ENCODE measurements around the gene AP4E1.
"Not testable (repeated sequence)": the region's sequence is repeated elsewhere in the genome, so short reads cannot be mapped to it uniquely, and the experiment has no call there.

The AP4E1 gene

GRCh38 chr15:51022206-51022605 is 113.7 kb downstream of the AP4E1 start:
- POLR2A ChIA-PET: no interaction called here
- DNase-seq (ENCODE audit: extremely low spot score): no peak
- CTCF ChIA-PET: no interaction called here
- TF ChIP-seq FOXM1 (IDR thresholded peaks at IDR 0.05; ENCODE audit: borderline replicate concordance) (no peak), L3MBTL2 (conservative IDR thresholded peaks at IDR 0.05) (no peak), FOXK2 (IDR thresholded peaks at IDR 0.05) (no peak), LEF1 (IDR thresholded peaks at IDR 0.05; ENCODE audit: borderline replicate concordance) (no peak), SP1 (IDR thresholded peaks at IDR 0.05) (no peak)

- ChIA-PET CTCF (no interaction called here), POLR2A (no interaction called here)
- no peak for DNase-seq (ENCODE audit: extremely low spot score)
- no peak for TF ChIP-seq PKNOX1 (IDR thresholded peaks at IDR 0.05)
- no peak for TF ChIP-seq FOXK2 (IDR thresholded peaks at IDR 0.05)
- no peak for TF ChIP-seq ARNT (IDR thresholded peaks at IDR 0.05)
- no peak for TF ChIP-seq SUZ12 (IDR thresholded peaks at IDR 0.05)
Measured at GRCh38 chr15:51023499-51023898, 115.0 kb downstream of the AP4E1 start.

- TF ChIP-seq L3MBTL2 (conservative IDR thresholded peaks at IDR 0.05): no peak
- TF ChIP-seq HDGF (IDR thresholded peaks at IDR 0.05; ENCODE audit: borderline replicate concordance): no peak
- TF ChIP-seq SP1 (IDR thresholded peaks at IDR 0.05): no peak
- no peak for TF ChIP-seq LEF1 (IDR thresholded peaks at IDR 0.05; ENCODE audit: borderline replicate concordance)
- TF ChIP-seq FOXM1 (IDR thresholded peaks at IDR 0.05; ENCODE audit: borderline replicate concordance): no peak
- CTCF ChIA-PET: no interaction called here
Measured at GRCh38 chr15:51024735-51025453, 116.4 kb downstream of the AP4E1 start.

GRCh38 chr15:51025454-51025846 is 117.0 kb downstream of the AP4E1 start:
- TF ChIP-seq TARDBP (IDR thresholded peaks at IDR 0.05) (no peak), HDGF (IDR thresholded peaks at IDR 0.05; ENCODE audit: borderline replicate concordance) (no peak), NFRKB (IDR thresholded peaks at IDR 0.05) (no peak), LEF1 (IDR thresholded peaks at IDR 0.05; ENCODE audit: borderline replicate concordance) (no peak), SP1 (IDR thresholded peaks at IDR 0.05) (no peak)
- CTCF ChIA-PET: no interaction called here
- POLR2A ChIA-PET: no interaction called here
- DNase-seq (ENCODE audit: extremely low spot score): no peak

More at GRCh38 chr15:51024735-51025453, 116.4 kb downstream of the AP4E1 start:
- no peak for DNase-seq (ENCODE audit: extremely low spot score)
- POLR2A ChIA-PET: no interaction called here

GRCh38 chr15:51030649-51031316 is 122.3 kb downstream of the AP4E1 start:
- no peak for TF ChIP-seq LEF1 (IDR thresholded peaks at IDR 0.05; ENCODE audit: borderline replicate concordance)
- TF ChIP-seq ELF4 (IDR thresholded peaks at IDR 0.05): no peak
- no peak for TF ChIP-seq SUZ12 (IDR thresholded peaks at IDR 0.05)
- TF ChIP-seq CTBP1 (IDR thresholded peaks at IDR 0.05; ENCODE audit: borderline replicate concordance): no peak
- no peak for TF ChIP-seq L3MBTL2 (conservative IDR thresholded peaks at IDR 0.05)
- no peak for TF ChIP-seq NFRKB (IDR thresholded peaks at IDR 0.05)
- no peak for TF ChIP-seq HDGF (IDR thresholded peaks at IDR 0.05; ENCODE audit: borderline replicate concordance)
- no peak for TF ChIP-seq ARNT (IDR thresholded peaks at IDR 0.05)
- no peak for DNase-seq (ENCODE audit: extremely low spot score)
- ChIA-PET CTCF (no interaction called here), POLR2A (no interaction called here)

GRCh38 chr15:51037474-51037873 is 129.0 kb downstream of the AP4E1 start:
- TF ChIP-seq NFRKB (IDR thresholded peaks at IDR 0.05): 0 out of 2 replicates have a peak, but pooled peaks have one; percentile 39
- peak; percentile 63 for TF ChIP-seq L3MBTL2 (conservative IDR thresholded peaks at IDR 0.05)

GRCh38 chr15:51038162-51038973 is 129.9 kb downstream of the AP4E1 start:
- no peak for TF ChIP-seq NFRKB (IDR thresholded peaks at IDR 0.05)
- no peak for TF ChIP-seq FOXM1 (IDR thresholded peaks at IDR 0.05; ENCODE audit: borderline replicate concordance)
- no peak for TF ChIP-seq FOXK2 (IDR thresholded peaks at IDR 0.05)
- TF ChIP-seq BHLHE40 (IDR thresholded peaks at IDR 0.05; ENCODE audit: borderline replicate concordance): no peak
- TF ChIP-seq SUZ12 (IDR thresholded peaks at IDR 0.05): no peak
- TF ChIP-seq CTBP1 (IDR thresholded peaks at IDR 0.05; ENCODE audit: borderline replicate concordance): no peak
- TF ChIP-seq PKNOX1 (IDR thresholded peaks at IDR 0.05): no peak
- TF ChIP-seq FOXA1 (IDR thresholded peaks at IDR 0.05): no peak
- CTCF ChIA-PET: no interaction called here
- DNase-seq (ENCODE audit: extremely low spot score): no peak
- POLR2A ChIA-PET: no interaction called here

More at GRCh38 chr15:51037474-51037873, 129.0 kb downstream of the AP4E1 start:
- POLR2A ChIA-PET; DNase-seq (ENCODE audit: extremely low spot score); CTCF ChIA-PET: not testable (repeated sequence)
